Islet precursor cell (in vitro differentiated cells): Measurements from ENCODE around the gene TAS2R10.
"Not testable (repeated sequence)": the region's sequence is repeated elsewhere in the genome, so short reads cannot be mapped to it uniquely, and the experiment has no call there.

ENCODE experiments used
- DNase-seq: peaks from one replicate; pipeline ENCODE4 v3.0.0-alpha.2; 2018

Gene TAS2R10

GRCh38 chr12:10826258-10826657 lies at the start of gene TAS2R10:
TSS of gene TAS2R10 (minus strand) at chr12:10826358. CDS start at chr12:10826269, 89 bp downstream.
- DNase-seq = no peak

- DNase-seq = no peak
Measured at GRCh38 chr12:10873378-10873777, 47.2 kb upstream of the TAS2R10 start.

- DNase-seq = no peak
Measured at GRCh38 chr12:10867381-10867780, 41.2 kb upstream of the TAS2R10 start.

GRCh38 chr12:10863512-10864218 lies 37.5 kb upstream of the TAS2R10 start:
- DNase-seq = no peak

- no peak for DNase-seq
Measured at GRCh38 chr12:10861366-10861765, 35.2 kb upstream of the TAS2R10 start.

- no peak for DNase-seq
Measured at GRCh38 chr12:10855807-10856206, 29.6 kb upstream of the TAS2R10 start.

GRCh38 chr12:10853776-10854175 lies 27.6 kb upstream of the TAS2R10 start:
- no peak for DNase-seq

GRCh38 chr12:10851243-10851858 lies 25.2 kb upstream of the TAS2R10 start:
- DNase-seq = no peak

- DNase-seq = no peak
Measured at GRCh38 chr12:10849425-10849878, 23.3 kb upstream of the TAS2R10 start, which contains the start of gene PRR4. TSS of gene PRR4 (minus strand) at chr12:10849475. CDS start at chr12:10849437, 38 bp downstream.

GRCh38 chr12:10847744-10848143 lies 21.6 kb upstream of the TAS2R10 start:
- DNase-seq = no peak

GRCh38 chr12:10842862-10843261 lies 16.7 kb upstream of the TAS2R10 start:
- no peak for DNase-seq

- DNase-seq = no peak
Measured at GRCh38 chr12:10838461-10838860, 12.3 kb upstream of the TAS2R10 start.

GRCh38 chr12:10829994-10830393 lies 3.8 kb upstream of the TAS2R10 start:
- no peak for DNase-seq

GRCh38 chr12:10824957-10825356 lies 1.2 kb downstream of the TAS2R10 start:
- no peak for DNase-seq

GRCh38 chr12:10811883-10812536 lies 14.1 kb downstream of the TAS2R10 start:
- DNase-seq = no peak

GRCh38 chr12:10810068-10810467 lies 16.1 kb downstream of the TAS2R10 start, which contains the start of gene TAS2R9:
TSS of gene TAS2R9 (minus strand) at chr12:10810168. CDS start at chr12:10810075, 93 bp downstream.
- DNase-seq = no peak

- no peak for DNase-seq
Measured at GRCh38 chr12:10807186-10807585, 19.0 kb downstream of the TAS2R10 start, which contains the start of gene TAS2R8. TSS of gene TAS2R8 (minus strand) at chr12:10807286. CDS start at chr12:10806980, 306 bp downstream.

GRCh38 chr12:10802587-10802986 lies 23.6 kb downstream of the TAS2R10 start, which contains the start of gene TAS2R7:
TSS of gene TAS2R7 (minus strand) at chr12:10802627. CDS start at chr12:10802570, 57 bp downstream.
- DNase-seq = no peak

- no peak for DNase-seq
Measured at GRCh38 chr12:10801741-10802140, 24.4 kb downstream of the TAS2R10 start.

GRCh38 chr12:10794222-10794621 lies 31.9 kb downstream of the TAS2R10 start:
- DNase-seq = no peak

- DNase-seq = not testable (repeated sequence)
Measured at GRCh38 chr12:10791769-10792168, 34.4 kb downstream of the TAS2R10 start.

- DNase-seq = no peak
Measured at GRCh38 chr12:10783252-10783651, 42.9 kb downstream of the TAS2R10 start.

GRCh38 chr12:10779103-10779502 lies 47.1 kb downstream of the TAS2R10 start:
- DNase-seq = no peak
